OCI-LY3 (cell line): ENCODE results near the gene CTDSPL2.
A peak's percentile ranks its signal among the peaks of the same experiment; 100 is the strongest.
"Not testable (repeated sequence)": the region's sequence is repeated elsewhere in the genome, so short reads cannot be mapped to it uniquely, and the experiment has no call there.

Experiments used
- H2AFZ ChIP-seq: fragments of 200-600, 300-600 bp; shearing (Covaris generic); 2 replicates; pipeline ENCODE4 v1.6.0; 2014; ENCODE audit warnings: antibody characterized with exemption, low read depth, low read length
- H3K27ac ChIP-seq: fragments of 200-600, 300-600 bp; sonication (generic); 2 replicates; pipeline ENCODE4 v1.5.1; 2014; ENCODE audit warnings: mild to moderate bottlenecking, low read length, moderate library complexity, mixed read lengths
- H3K27me3 ChIP-seq: fragments of 200-600, 300-600 bp; sonication (generic); 2 replicates; pipeline ENCODE4 v1.6.1; 2014; ENCODE audit warnings: low read depth, low read length, mixed read lengths
- H3K36me3 ChIP-seq: fragments of 200-600, 300-600 bp; sonication (generic); replicated peaks from 2 replicates; pipeline ENCODE3; 2014; ENCODE audit warnings: low read depth, low read length, mixed read lengths
- H3K4me1 ChIP-seq: fragments of 300-600, 200-600 bp; sonication (generic); 2 replicates; pipeline ENCODE4 v1.6.1; 2014; ENCODE audit warnings: low read length, mixed read lengths
- H3K4me2 ChIP-seq: fragments of 200-600, 300-600 bp; sonication (generic); 2 replicates; pipeline ENCODE4 v1.6.1; 2014; ENCODE audit warnings: low read length, mixed read lengths
- H3K4me3 ChIP-seq: fragments of 300-600, 200-600 bp; sonication (generic); 2 replicates; pipeline ENCODE4 v1.5.1; 2014; ENCODE audit warnings: antibody characterized with exemption, mild to moderate bottlenecking, low read length, moderate library complexity
- H3K79me2 ChIP-seq: fragments of 300-600, 200-600 bp; shearing (Covaris generic); 2 replicates; pipeline ENCODE4 v1.6.1; 2014; ENCODE audit warnings: mild to moderate bottlenecking, low read length, mixed read lengths
- H3K9ac ChIP-seq: fragments of 300-600, 200-600 bp; shearing (Covaris generic); 2 replicates; pipeline ENCODE4 v1.6.0; 2014; ENCODE audit warnings: mild to moderate bottlenecking, low read length, moderate library complexity
- H3K9me3 ChIP-seq: fragments of 200-600, 300-600 bp; shearing (Covaris generic); 2 replicates; pipeline ENCODE4 v1.6.1; 2014; ENCODE audit warnings: low read length, mixed read lengths; ENCODE audit not compliant: insufficient read depth
- H4K20me1 ChIP-seq: fragments of 200-600, 300-600 bp; sonication (generic); 2 replicates; pipeline ENCODE4 v1.6.1; 2016; ENCODE audit warnings: low read length, mixed read lengths; ENCODE audit not compliant: insufficient read depth
- EZH2phosphoT487 ChIP-seq: fragments of 200-600 bp; shearing (Covaris generic); IDR thresholded peaks from 2 replicates; pipeline ENCODE4 v1.6.1; 2018; ENCODE audit warnings: antibody characterized with exemption, mixed run types, low read depth
- TF ChIP-seq, protein P1 (sequence below): fragments of 200-600, 300-600 bp; sonication (generic); IDR thresholded peaks from 2 replicates; pipeline ENCODE4 v1.5.1; 2014; ENCODE audit warnings: antibody characterized with exemption, low read length, low read depth

Gene CTDSPL2

DNA sequence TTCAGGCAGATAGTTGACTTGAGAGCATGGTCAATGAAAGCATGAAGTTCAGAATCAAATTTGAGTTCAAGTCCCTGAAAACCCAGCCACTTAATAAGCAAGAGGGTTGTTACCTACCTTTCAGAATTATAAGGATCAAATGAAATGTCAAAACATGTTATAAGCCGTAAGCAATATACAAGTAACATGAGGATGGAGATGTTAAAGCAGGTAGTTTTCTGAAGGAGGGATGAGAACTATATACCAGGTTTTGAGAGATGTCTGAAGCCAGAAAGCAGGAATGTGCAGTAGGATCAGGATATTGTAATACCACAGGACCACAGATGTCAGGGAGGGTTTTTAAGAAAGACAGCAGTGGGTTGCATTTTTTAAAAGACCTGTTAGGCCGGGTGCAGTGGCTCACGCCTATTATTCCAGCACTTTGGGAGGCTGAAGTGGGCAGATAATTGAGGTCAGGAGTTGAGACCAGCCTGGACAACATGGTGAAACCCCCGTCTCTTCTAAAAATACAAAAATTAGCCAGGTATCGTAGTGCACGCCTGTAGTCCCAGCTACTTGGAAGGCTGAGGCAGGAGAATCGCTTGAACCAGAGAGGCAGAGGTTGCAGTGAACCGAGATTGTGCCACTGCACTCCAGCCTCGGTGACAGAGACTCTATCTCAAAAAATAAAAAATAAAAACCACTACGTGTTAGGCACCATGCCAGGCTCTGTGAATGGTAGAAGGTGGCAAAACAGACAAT is 102.6 kb downstream of the CTDSPL2 start:
- no peak overlapping the region for H2AFZ ChIP-seq
- TF ChIP-seq, protein P1, sequence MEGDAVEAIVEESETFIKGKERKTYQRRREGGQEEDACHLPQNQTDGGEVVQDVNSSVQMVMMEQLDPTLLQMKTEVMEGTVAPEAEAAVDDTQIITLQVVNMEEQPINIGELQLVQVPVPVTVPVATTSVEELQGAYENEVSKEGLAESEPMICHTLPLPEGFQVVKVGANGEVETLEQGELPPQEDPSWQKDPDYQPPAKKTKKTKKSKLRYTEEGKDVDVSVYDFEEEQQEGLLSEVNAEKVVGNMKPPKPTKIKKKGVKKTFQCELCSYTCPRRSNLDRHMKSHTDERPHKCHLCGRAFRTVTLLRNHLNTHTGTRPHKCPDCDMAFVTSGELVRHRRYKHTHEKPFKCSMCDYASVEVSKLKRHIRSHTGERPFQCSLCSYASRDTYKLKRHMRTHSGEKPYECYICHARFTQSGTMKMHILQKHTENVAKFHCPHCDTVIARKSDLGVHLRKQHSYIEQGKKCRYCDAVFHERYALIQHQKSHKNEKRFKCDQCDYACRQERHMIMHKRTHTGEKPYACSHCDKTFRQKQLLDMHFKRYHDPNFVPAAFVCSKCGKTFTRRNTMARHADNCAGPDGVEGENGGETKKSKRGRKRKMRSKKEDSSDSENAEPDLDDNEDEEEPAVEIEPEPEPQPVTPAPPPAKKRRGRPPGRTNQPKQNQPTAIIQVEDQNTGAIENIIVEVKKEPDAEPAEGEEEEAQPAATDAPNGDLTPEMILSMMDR = no peak
- no peak for TF ChIP-seq EZH2phosphoT487
- no peaks in the 10 kb centered on the region for H3K4me1 ChIP-seq
- H4K20me1 ChIP-seq = no peaks in the 10 kb centered on the region
- no peak overlapping the region for H3K9ac ChIP-seq
- H3K4me2 ChIP-seq = no peak overlapping the region
- H3K4me3 ChIP-seq = no peak overlapping the region
- H3K27me3 ChIP-seq = no peaks in the 10 kb centered on the region
- H3K27ac ChIP-seq = no peak overlapping the region
- H3K9me3 ChIP-seq = no peaks in the 10 kb centered on the region
- peaks cover 12% of the 10 kb centered on the region for H3K36me3 ChIP-seq
- H3K79me2 ChIP-seq = no peaks in the 10 kb centered on the region

DNA sequence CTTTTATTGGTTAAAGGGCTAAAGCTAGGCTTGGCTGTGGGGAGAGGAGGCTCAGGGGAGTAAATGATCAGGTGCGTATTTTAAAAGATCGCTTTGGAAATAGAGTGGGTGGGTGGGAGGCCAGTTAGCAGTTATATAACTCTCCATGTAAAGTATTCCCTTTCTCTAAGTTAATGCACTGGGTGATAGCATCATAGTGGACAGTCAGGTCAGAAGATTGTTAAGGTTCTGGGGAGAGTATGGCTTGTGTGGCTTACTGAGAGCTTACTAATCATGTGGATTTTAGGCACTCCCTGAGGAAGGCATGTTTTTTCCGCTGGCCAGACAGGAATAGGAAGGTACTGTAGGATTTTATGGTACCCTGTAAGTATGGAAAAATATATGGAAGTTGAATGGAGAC is 103.2 kb downstream of the CTDSPL2 start:
- Histone ChIP-seq H4K20me1 (no peaks in the 10 kb centered on the region), H3K36me3 (peaks cover 8% of the 10 kb centered on the region), H3K79me2 (no peaks in the 10 kb centered on the region), H3K9ac (no peak overlapping the region), H3K4me3 (no peak overlapping the region), H3K27me3 (no peaks in the 10 kb centered on the region), H2AFZ (no peak overlapping the region), H3K27ac (no peak overlapping the region), H3K4me2 (no peak overlapping the region), H3K9me3 (no peaks in the 10 kb centered on the region), H3K4me1 (peaks cover under 1% of the 10 kb centered on the region; the same call in 1 of the 2 replicates)
- TF ChIP-seq, protein P1 = no peak
- TF ChIP-seq EZH2phosphoT487 = no peak

DNA sequence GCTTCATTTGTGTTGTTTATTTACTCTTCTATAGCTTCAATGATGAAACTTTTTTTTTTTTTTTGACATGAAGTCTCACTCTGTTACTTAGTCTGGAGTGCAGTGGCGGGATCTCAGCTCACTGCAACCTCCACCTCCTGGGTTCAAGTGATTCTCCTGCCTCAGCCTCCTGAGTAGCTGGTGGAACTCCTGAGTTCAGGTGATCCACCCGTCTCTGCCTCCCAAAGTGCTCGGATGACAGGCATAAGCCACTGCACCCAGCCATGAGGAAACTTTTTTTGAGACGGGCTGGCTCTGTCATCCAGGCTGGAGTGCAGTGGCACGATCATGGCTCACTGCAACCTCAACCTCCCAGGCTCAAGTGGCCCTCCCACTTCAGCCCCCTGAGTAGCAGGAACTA is 104.8 kb downstream of the CTDSPL2 start:
- not testable (repeated sequence) for H3K4me2 ChIP-seq, H3K79me2 ChIP-seq, H3K27ac ChIP-seq, H2AFZ ChIP-seq, H3K9me3 ChIP-seq, H3K27me3 ChIP-seq, H3K4me3 ChIP-seq, H3K4me1 ChIP-seq, H3K9ac ChIP-seq, H4K20me1 ChIP-seq, H3K36me3 ChIP-seq

DNA sequence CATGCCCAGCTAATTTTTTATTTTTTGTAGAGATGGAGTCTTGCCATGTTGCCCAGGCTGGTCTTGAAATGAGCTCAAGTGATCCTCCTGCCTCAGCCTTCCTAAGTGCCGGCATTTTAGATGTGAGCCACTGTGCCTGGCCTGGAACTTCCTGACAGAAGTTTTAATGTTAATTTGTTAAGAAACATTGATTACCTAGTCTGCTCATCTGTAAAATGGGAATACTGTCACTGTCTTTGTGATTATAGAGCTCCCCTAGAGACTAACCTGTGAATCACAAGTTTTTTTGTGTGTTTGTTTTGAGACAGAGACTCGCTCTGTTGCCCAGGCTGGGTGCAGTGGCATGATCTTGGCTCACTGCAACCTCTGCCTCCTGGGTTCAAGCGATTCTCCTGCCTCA is 105.3 kb downstream of the CTDSPL2 start:
- Histone ChIP-seq H4K20me1 (no peaks in the 10 kb centered on the region), H3K4me3 (no peak overlapping the region), H3K9ac (no peak overlapping the region), H2AFZ (no peak overlapping the region), H3K4me1 (peaks cover 4% of the 10 kb centered on the region; the same call in 1 of the 2 replicates), H3K27ac (no peak overlapping the region), H3K9me3 (no peaks in the 10 kb centered on the region), H3K36me3 (no peaks in the 10 kb centered on the region), H3K27me3 (no peaks in the 10 kb centered on the region), H3K79me2 (peaks cover 7% of the 10 kb centered on the region), H3K4me2 (no peak overlapping the region)
- TF ChIP-seq EZH2phosphoT487 = no peak
- TF ChIP-seq, protein P1 = peak; percentile 30
